ENCODE results near the gene TRIP10.
"Not testable (repeated sequence)": the region's sequence is repeated elsewhere in the genome, so short reads cannot be mapped to it uniquely, and the experiment has no call there.

The TRIP10 gene, protein sequence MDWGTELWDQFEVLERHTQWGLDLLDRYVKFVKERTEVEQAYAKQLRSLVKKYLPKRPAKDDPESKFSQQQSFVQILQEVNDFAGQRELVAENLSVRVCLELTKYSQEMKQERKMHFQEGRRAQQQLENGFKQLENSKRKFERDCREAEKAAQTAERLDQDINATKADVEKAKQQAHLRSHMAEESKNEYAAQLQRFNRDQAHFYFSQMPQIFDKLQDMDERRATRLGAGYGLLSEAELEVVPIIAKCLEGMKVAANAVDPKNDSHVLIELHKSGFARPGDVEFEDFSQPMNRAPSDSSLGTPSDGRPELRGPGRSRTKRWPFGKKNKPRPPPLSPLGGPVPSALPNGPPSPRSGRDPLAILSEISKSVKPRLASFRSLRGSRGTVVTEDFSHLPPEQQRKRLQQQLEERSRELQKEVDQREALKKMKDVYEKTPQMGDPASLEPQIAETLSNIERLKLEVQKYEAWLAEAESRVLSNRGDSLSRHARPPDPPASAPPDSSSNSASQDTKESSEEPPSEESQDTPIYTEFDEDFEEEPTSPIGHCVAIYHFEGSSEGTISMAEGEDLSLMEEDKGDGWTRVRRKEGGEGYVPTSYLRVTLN

DNA sequence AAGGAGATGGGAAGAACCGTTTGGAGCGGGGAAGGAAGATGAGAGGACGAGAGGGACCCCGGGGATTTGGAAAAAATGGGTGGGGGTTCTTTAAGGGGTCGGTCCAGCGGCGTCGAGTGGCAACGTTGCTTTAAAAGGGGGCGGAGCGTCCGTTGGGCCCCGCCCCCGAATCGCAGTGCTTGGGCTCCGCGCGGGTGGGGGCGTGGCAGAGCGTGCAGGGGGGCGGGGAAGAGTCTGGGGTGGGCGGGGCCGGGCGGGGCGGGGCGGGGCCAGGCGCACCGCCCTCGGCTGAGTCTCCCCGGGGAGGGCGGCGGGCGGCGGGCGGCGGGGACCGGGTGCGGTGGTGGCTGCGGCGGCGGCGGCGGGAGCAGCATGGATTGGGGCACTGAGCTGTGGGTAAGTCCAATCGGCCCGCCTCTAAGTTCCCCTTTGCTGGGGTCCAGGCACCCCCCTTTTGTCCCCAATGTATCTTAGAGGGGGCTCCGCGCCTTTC, at the start of gene TRIP10:
TSS of gene TRIP10 (plus strand) at position 291 of the 493 bp plus-strand sequence. CDS start at position 373, 82 bp downstream.
- DNase-seq, result peak; percentile 6

DNA sequence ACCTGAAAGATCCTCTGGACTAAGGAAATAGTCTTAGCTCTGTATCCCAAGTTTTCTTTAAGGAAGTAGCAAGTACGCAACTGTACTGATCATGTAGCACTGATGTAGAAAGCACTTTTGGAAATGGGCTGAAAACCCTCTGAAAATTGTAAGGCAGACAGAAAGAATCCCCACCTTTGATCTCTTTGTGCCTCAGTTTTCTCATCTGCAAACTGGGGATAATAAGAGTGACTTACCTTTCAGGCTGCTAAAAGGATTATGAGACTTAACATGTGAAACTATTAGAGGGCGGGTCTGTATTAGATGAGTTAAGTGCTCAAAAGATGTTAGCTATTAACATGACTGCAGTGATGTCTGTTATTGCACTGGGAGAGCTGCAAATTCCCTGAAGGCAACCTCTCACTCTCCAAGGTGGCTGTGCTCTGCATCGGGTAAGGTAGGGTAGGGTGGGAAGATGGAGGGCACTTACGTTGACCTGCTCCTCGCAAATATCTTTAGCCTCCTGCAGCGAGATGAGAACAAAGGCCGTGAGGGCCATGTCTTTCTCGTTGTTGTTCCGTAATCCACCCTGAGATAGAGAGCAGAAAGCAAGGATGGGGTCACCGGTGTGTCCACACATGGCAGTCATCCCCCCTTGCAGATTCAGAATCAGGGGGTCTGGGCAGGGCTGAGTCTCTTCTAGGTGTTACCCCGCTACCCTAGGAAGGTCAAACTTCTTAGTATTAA, 49.2 kb upstream of the TRIP10 start:
- no peak for DNase-seq

DNA sequence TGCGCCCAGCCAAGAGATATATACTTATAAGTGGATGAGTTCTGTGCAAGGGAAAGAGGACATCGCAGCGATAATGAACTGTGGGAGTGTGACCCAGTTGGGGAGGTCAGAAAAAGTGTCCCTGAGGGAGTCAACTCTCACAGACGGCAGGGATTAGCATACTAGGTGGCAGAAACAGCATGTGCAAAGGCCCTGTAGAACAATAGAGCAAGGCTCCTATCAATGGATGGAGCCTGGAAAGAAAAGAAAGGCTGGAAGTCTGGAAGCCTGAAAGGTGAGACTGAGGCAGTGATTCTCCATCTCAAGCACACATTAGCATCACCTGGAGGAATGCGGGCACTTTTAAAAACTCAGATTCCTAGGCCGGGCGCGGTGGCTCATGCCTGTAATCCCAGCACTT, 48.1 kb upstream of the TRIP10 start:
- DNase-seq, result no peak

DNA sequence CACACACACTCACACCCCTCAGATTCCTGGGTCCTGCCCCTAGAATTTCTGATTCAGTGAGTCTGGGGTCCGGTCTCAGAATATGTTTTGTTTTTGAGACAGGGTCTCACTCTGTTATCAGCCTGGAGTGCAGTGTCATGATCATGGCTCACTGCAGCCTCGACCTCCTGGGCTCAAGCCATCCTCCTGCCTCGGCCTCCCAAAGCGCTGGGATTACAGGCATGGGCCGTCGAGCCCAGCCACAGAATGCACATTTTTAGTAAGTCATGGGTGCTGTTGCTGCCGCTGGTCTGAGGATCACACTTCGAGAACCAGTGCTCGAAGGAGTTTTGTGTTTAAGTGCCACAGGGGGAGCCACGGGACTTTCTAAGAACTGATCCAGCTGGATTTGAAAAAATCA, 47.5 kb upstream of the TRIP10 start:
- no peak for DNase-seq

DNA sequence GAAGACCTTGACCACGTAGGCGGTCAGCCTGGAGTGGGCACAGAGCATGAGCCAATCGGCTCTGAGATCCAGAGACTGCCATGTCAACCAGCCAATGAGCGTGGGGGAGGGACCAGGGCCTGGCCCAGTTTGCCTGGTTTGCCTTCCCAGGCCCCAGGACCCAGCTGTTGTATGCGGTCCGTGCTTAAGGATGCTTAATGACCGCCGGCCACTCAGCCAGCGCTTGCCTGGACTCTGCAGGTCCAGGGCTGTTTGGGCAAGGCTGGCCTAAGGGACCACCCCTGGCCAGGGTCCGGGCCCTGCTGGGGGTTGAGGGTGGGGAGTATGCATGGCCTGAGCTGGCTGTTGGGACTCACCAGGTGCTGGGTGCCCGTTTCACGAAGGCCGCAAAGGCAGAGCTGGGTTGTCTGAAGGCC, 46.4 kb upstream of the TRIP10 start:
- no peak for DNase-seq

DNA sequence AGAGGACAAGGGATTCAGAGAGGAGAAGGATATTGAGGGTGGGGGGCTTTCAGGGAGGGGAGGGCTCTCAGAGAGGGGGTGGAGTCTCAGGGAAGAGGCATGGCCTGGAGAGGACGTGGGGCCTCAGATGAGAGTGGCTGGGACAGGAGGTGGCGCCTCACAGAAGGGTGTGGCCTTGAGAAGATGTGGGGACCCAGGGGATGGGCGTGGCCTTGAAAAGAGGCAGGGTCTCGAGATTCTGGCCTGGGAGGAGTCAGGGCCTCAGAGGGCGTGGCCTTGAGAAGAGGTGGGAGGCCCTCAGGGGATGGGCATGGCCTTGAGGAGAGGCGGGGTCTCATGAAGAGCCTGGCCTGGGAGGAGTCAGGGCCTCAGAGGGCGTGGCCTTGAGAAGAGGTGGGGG, 45.8 kb upstream of the TRIP10 start:
- DNase-seq, result no peak

DNA sequence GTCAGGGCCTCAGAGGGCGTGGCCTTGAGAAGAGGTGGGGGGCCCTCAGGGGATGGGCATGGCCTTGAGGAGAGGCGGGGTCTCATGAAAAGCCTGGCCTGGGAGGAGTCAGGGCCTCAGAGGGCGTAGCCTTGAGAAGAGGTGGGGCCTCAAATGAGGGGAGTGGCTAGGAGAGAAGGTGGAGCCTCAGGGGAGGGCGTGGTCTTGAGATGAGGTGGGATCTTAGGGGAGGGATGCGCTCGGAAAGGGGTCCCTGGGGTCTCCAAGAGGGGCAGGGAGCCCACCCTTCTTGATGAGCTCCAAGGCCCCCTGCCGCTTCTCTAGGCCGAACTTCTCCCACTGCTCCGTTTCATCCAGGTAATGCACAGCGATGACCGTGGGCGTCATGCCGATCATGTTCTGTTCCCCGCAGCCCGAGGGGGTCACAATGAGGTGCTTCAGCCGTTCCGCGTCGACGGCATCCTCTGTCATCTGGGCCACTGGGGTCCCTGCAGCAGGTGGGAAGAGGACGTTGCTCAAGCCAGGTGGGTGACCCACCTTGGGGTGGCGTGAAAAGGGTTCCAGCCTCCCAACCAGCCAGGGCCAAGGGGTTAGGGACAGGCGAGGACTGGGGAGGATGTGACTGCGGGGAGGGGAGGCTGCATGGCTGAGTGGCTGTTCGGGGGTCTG, 45.2 kb upstream of the TRIP10 start:
- no peak for DNase-seq

DNA sequence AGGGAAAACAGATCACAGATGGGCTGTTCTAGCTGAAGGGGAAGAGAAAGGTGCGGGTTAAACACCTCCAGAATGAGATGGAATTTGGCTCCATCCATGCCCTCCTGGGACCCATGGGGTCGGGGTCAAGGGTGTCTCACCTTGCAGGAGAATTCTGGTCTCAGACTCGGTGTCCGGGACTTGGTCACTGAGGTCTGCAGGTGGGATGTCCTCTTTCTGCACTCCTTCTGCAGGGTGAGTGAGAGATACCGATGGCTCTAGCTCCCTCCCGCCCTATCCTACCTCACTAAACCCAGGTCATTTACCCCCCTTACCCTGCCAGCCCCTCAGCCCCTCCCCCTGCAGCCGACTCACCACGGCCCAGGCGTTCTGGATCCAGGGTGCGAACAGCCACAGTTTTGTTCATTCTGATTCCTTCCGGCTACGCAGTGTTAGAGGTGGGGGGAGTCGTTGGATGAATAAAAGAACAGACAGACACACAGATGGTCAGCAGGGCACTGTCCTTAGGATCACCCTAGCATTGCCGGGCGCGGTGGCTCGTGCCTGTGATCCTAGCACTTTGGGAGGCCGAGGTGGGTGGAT, 43.1 kb upstream of the TRIP10 start:
- no peak for DNase-seq

DNA sequence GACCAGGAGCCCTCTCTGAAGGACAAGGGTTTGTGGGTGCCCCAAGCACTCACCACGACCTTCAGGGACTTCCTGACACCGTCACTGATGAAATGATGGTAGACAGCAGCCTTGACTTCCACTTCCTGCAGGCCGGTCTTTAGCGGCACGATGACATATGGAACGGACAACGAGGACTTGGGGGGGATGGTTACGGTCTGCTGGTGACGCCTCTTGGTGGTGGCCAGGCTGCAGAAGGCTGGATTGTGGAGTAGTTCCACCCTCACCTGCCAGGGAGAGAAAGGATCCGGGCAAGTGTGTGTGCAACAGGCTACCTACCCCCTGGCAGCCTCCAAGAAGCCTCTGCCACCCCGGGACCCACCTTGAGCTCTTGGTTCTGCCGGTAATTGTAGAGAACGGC, 42.2 kb upstream of the TRIP10 start:
- DNase-seq, result no peak

DNA sequence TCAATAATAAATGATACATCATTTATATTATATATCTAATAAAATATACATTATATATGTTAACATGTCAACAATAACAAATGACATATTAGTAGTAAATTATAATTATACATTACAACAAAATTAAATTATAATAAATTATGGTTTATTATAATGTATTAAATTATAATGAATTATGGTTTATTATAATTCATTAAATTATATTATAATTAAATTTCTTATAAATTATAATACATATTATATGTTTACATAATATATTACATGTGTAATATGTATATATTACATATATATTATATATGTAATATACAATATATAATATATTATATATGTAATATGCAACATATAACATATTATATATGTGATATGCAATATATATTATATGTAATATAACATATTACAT, 39.5 kb upstream of the TRIP10 start:
- no peak for DNase-seq

DNA sequence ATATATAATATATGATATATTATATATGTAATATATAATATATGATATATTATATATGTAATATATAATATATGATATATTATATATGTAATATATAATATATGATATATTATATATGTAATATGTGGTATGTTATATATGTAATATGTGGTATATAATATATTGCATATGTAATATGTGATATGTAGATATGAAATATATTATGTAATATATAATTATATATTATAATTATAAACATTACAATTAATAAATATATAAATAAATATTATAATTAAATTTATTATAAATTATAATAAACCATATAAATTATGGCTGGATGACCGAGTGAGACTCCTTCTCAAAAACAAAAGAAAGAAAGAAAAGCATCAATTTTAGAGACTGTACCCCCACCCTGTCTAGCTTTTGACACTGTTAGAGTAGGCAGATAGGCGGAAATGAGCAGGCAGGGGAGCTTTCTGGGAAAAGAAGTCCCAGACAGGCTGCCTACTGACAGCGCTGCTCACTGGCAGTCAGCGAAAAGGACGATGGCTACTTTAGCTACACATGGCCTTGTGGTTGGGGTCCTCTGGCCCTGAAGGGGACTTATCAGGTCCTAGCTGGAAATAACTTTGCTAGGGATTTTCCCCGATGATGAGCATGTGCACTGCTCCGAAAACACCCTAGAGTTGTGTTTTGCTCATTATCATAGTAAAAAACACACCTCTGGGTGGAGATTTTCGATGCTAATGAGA, 38.7 kb upstream of the TRIP10 start:
- no peak for DNase-seq

DNA sequence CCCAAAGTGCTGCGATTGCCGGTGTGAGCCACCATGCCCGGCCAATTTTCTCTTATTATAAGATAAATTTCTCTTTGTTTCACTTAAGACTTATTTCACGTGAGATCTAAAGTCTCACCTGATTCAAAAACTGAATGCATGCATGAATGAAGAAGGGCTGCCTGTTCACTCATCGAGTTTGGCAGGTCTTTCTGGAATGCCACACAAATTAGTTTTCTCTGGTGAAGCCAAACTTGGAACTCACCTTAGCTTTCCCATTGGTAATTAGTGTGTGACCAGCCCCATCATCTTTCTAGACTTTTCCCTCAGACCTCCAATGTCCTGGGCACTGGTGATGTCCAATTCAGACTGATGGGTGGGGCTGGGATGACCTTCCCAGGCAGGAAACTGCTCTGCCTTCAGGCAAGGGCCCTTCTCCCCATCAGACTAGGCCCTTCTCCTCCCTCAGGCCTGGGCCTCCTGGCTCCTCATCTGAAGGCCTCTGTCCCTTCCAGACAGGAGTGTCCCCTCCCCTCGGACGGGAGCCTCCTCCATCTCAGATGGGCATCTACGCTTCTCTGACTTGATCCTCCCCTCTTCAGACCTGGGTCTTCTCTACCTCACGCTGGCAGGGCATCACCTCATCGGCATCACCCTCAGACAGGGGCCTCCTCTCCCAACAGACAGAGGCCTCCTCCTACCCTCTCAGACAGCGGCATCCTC, 33.4 kb upstream of the TRIP10 start:
- DNase-seq, result no peak

DNA sequence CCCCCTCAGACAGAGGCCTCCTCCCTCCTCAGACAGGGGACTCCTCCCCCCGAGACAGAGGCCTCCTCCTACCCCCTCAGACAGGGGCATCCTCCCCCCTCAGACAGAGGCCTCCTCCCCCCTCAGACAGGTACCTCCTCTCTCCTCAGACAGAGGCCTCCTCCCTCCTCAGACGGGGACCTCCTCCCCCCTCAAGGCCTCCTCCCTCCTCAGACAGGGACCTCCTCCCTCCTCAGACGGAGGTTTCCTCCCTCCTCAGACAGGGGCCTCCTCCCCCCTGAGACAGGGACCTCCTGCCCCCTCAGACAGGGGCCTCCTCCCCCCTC, 32.9 kb upstream of the TRIP10 start:
- no peak for DNase-seq

DNA sequence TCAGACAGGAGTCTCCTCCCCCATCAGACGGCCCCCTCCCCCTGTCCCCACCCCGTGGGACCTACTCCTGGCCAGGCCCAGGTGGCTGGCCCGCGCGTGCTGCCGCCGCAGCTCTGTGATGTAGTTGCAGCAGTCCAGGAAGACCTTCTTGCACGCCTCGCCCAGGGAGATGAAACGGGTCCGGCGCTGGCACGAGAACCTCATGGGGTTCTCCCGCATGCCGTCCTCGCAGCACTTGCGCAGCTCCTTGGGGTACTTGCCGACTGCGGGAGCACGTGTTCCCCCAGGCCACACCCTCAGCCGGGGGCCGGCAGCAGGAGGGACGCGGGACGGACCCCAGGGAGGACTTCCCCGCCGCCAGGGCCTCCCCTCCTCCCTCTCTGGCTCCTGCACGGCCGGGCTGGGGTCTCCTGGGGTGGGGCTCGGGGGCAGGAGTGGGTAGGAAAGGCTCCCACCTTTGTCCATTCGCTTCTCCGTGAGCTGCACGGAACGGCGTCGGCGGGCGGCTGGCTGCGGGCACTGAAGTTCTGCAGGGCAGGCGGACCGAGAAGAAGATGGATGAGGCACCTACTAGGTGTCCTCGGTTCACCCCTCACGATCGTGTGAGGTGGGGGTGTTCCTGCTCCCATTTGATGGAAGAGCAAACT, 32.3 kb upstream of the TRIP10 start:
- DNase-seq, result no peak

DNA sequence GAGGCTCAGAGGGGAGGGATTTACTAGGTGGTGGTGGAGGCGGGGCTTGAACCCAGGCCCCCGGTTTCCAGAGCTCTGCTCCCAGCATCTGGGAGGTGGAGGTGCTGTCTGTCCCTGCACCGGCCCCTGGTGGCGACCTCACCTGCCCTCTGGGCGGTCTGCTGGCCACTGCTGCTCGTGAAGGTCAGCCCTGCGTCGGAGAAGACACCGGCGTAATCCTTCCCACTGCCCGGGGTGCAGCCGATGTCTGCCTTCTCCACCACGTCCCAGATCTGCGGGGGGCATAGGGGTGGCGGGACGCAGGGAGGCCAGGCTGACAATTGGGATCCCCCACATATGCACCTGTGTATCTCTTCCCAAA, 31.8 kb upstream of the TRIP10 start:
- no peak for DNase-seq

DNA sequence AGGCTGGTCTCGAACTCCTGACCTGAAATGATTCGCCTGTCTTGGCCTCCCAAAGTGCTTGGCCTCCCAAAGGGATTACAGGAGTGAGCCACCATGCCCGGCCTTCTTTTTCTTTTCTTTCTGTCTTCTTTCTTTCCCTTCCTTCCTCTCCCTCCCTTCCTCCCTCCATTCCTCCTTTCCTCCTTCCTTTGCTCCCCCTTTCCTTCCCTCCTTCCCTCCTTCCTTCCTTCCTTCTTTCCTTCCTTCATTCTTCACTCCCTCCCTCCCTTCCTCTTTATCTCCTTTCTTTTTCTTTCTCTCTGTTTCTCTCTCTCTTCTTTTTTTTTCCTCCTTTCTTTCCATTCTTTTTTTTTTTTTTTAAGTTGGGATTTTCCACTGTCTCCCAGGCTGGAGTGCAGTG, 31.1 kb upstream of the TRIP10 start:
- DNase-seq, result no peak

DNA sequence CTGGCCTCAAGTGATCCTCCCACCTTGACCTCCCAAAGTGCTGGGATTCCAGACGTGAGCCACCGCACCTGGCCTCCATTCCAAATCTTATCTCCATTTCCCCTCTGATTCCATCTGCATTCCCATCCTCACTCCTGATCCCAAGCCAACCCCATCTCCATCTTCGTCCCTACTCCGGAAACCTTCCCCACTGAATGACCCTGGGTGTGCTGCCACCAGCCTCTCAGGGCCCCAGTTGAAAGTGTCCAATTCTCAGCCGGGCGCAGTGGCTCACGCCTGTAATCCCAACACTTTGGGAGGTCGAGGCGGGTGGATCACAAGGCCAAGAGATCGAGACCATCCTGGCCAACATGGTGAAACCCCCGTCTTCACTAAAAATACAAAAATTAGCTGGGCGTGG, 30.6 kb upstream of the TRIP10 start:
- DNase-seq, result not testable (repeated sequence)

DNA sequence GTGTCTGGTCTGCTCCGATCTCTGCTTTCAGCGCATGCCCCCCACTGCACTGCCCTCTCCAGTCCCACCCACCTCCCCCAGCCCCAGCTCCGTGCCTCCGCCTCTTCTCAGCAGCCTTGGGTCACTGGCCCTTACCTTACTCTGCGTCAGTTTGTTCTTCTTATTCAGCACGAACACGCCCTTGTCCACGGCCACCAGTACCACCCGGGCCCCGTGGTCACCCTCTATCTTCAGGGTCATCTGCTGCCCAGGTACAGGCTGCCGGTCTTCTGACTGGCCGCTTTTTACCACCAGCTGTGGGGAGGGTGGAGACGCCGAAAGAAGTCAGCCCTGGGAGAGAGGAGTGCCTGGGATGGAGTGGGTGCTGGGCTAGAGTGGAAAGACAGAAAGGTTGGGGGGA, 29.9 kb upstream of the TRIP10 start:
- DNase-seq, result no peak

DNA sequence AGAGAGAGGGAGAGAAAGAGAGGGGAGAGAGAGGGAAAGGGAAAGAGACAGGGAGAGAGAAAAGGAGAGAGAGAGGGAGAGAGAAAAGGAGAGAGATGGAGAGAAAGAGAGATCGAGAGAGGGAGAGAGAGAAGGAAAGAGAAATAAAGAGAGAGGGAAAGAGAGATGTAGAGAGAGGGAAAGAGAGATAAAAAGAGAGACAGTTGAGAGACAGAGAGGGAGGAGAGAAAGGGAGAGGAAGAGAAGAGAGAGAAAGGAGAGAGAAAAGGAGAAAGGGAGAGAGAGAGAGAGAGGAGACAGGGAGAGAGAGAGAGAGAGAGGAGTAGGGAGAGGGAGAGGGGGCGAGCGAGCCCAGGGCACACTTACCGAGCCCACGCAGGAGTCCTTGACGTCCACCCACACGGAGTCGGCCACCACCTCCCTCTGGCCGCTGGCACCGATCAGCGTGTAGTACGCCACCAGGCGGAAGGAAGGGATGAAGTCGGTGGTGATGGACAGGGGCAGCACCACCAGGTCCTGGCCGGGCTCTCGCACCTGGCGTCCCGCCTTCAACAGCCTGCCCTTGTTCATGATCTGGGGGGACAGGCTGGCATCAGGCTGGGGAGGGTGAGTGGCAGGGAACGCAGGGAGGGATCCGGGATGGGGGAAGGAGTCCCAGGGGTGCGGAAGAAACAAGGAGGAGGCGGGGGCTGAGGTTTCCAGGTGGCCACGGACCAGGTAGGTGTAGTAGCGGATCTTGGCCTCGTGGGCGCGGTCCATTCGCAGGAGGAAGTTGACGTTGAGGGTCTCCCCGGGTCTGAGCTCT, 29.0 kb upstream of the TRIP10 start:
- DNase-seq, result no peak

DNA sequence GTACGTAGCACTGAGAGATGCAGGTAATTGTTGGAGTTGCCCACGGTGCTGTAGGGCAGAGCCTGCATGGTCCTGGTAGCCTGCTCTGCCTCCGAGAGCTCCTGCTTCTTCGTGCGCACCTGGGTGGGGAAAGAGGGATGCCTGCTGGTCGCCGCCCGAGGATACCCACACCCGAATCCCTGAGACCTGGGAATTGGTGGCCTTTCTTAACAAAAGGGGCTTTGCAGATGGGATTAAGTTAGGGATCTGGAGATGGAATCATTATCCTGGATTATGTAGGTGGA, 28.5 kb upstream of the TRIP10 start:
- no peak for DNase-seq

DNA sequence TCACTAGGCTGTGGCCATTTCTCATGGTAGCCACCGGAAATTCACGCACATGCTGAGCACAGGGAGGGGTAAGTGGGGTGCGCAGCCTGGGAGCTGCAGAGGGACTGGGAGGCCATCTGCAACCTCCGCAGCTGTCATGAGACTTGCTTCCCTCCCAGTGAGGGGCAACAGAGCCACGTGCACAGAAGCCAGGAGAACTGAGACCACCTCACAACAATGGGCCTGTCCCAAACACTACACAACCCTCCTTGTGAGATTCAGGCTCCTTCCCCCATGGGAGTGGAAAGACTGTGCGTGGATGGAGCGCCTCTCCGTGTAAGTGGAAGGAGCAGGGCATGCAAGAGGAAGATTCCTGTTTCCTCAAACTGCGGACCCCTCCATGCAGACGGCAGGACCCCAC, 27.9 kb upstream of the TRIP10 start:
- no peak for DNase-seq
